Neutrophil (primary cell): ENCODE data around the gene SGCE.

Source experiments
- H3K27ac ChIP-seq: fragments of 200-600 bp; sonication (generic); 2 replicates; pipeline ENCODE4 v1.5.1; 2016; ENCODE audit warnings: mild to moderate bottlenecking, moderate library complexity
- H3K27me3 ChIP-seq: fragments of 200-600 bp; sonication (generic); 2 replicates; pipeline ENCODE4 v1.6.0; 2016; ENCODE audit warnings: mild to moderate bottlenecking
- H3K36me3 ChIP-seq: fragments of 200-600 bp; sonication (generic); 2 replicates; pipeline ENCODE4 v1.5.1; 2017
- H3K4me1 ChIP-seq, 2 experiments: fragments of 200-600 bp in 1 of 2; sonication (generic) in 1 of 2; 1 replicate in 1 of 2; 2 replicates in 1 of 2; pipeline versions ENCODE4 v1.5.1 to v1.6.1; 2013 to 2016; ENCODE audit warnings: low read depth in 1 of 2, low read length in 1 of 2, mild to moderate bottlenecking in 1 of 2, moderate library complexity in 1 of 2; ENCODE audit not compliant: control insufficient read depth in 1 of 2, insufficient read depth in 1 of 2
- H3K4me3 ChIP-seq, 2 experiments: fragments of 200-600 bp in 1 of 2; sonication (generic) in 1 of 2; 1 replicate in 1 of 2; 2 replicates in 1 of 2; pipeline ENCODE4 v1.5.1; 2013 to 2016; ENCODE audit warnings: low read depth in 1 of 2, low read length in 1 of 2, mild to moderate bottlenecking in 1 of 2, moderate library complexity in 1 of 2
- H3K9me3 ChIP-seq: fragments of 200-600 bp; sonication (generic); 2 replicates; pipeline ENCODE4 v1.5.1; 2016
- CTCF ChIP-seq: fragments of 200-600 bp; sonication (generic); IDR thresholded peaks from 2 replicates; pipeline ENCODE4 v1.5.1; 2016; ENCODE audit warnings: antibody characterized with exemption

Gene SGCE

GRCh38 chr7:94590526-94591162 is 65.3 kb downstream of the SGCE start:
- no peaks in the 10 kb centered on the region for H3K36me3 ChIP-seq
- H3K27me3 ChIP-seq = no peaks in the 10 kb centered on the region
- no peak overlapping the region for H3K27ac ChIP-seq
- H3K9me3 ChIP-seq = no peaks in the 10 kb centered on the region
- H3K4me3 ChIP-seq = no peak overlapping the region
- no peak for TF ChIP-seq CTCF
- peaks cover 0 to 6% of the 10 kb centered on the region in 2 experiments for H3K4me1 ChIP-seq

- TF ChIP-seq CTCF = no peak
- no peak overlapping the region for H3K27ac ChIP-seq
- H3K4me3 ChIP-seq = no peak overlapping the region
Measured at GRCh38 chr7:94588075-94588474, 67.9 kb downstream of the SGCE start.

DNA sequence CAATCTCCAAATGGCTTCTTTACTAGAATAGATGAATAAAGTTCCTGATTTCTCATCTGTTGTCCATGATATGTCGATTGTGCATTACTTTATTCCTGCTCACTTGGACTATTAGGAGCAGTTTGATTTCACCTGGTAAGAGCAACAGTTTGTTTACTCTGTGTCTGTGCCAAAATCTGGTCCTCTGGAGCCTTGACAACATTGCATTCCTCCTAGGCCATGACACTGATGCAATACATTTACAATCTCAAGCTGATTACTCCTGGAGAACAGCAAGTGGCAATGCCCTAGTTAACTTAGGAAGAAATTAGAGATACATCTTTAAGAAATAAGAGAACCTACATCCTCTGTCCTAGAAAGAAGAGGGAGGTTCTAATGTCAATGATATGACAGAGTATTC is 71.8 kb downstream of the SGCE start:
- H3K4me1 ChIP-seq = no peaks in the 10 kb centered on the region
- TF ChIP-seq CTCF = no peak
- H3K9me3 ChIP-seq = no peaks in the 10 kb centered on the region
- H3K27me3 ChIP-seq = no peaks in the 10 kb centered on the region
- H3K4me3 ChIP-seq = no peak overlapping the region
- no peaks in the 10 kb centered on the region for H3K36me3 ChIP-seq
- H3K27ac ChIP-seq = no peak overlapping the region

More at GRCh38 chr7:94588075-94588474, 67.9 kb downstream of the SGCE start:
- H3K36me3 ChIP-seq = no peaks in the 10 kb centered on the region
- H3K4me1 ChIP-seq = peaks cover 0 to 6% of the 10 kb centered on the region in 2 experiments
- no peaks in the 10 kb centered on the region for H3K9me3 ChIP-seq
- no peaks in the 10 kb centered on the region for H3K27me3 ChIP-seq

DNA sequence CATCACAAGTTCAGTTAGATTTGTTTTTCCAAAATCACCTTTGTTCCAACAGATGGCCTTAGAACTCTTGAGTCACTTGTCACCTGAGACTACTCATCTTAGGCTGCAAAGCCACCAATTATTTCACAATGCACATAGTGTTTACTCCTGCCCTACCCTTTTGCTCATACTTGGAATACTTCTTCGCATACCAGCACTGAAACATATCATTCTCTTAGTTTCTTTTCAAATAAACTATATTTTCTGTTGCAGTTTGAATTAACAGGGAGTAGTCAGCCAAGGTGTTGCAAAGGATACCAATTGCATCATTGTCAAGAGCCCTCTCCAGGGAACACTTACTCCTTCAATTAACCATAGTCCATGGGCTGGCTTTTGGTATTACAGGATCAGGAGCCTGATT is 75.3 kb downstream of the SGCE start:
- no peaks in the 10 kb centered on the region for H3K4me1 ChIP-seq
- no peaks in the 10 kb centered on the region for H3K9me3 ChIP-seq
- no peak overlapping the region for H3K4me3 ChIP-seq
- H3K27me3 ChIP-seq = no peaks in the 10 kb centered on the region
- TF ChIP-seq CTCF = no peak
- no peak overlapping the region for H3K27ac ChIP-seq
- no peaks in the 10 kb centered on the region for H3K36me3 ChIP-seq

GRCh38 chr7:94579470-94579869 is 76.5 kb downstream of the SGCE start:
- Histone ChIP-seq H3K4me3 (no peak overlapping the region), H3K36me3 (no peaks in the 10 kb centered on the region), H3K4me1 (no peaks in the 10 kb centered on the region), H3K27me3 (no peaks in the 10 kb centered on the region), H3K27ac (no peak overlapping the region), H3K9me3 (peaks cover 2% of the 10 kb centered on the region)
- TF ChIP-seq CTCF = no peak
